ENCODE data around the gene WDFY4.

DNA sequence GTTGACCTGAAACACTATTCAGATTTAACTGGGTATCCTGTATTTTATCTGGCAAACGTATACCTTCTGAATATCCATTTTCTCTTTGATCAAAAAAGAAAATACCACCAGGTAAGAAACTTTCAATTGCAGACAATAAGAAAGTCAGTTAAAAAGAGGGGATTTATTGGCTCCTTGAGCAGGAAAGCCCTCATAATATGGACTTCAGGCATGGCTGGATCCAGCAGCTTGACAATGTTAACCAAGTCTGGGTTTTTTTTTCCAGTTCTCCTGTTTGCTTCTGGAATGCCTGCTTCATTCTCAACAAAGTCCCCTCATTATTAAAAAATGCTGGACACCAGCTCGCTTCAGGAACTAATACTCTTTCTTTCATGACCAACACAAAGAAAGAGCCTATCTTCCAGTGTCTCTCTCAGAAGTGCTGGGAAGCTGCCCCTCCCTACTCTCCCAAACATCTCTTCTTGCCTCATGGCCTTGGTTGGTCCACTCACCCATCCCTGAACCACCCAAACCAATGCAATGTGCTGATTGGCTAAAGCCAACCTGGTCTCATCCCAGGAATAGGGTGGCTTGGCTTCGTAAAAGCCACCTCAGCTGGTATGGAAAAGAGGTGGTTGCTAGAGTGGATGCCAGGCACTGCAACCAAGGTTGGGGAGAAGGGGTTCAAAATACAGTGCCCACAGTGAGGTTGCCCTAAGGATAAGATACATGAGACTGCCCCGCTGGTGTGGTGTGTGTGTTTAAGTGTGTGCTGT lies 30.6 kb upstream of the WDFY4 start:
- TF ChIP-seq, protein P1, sequence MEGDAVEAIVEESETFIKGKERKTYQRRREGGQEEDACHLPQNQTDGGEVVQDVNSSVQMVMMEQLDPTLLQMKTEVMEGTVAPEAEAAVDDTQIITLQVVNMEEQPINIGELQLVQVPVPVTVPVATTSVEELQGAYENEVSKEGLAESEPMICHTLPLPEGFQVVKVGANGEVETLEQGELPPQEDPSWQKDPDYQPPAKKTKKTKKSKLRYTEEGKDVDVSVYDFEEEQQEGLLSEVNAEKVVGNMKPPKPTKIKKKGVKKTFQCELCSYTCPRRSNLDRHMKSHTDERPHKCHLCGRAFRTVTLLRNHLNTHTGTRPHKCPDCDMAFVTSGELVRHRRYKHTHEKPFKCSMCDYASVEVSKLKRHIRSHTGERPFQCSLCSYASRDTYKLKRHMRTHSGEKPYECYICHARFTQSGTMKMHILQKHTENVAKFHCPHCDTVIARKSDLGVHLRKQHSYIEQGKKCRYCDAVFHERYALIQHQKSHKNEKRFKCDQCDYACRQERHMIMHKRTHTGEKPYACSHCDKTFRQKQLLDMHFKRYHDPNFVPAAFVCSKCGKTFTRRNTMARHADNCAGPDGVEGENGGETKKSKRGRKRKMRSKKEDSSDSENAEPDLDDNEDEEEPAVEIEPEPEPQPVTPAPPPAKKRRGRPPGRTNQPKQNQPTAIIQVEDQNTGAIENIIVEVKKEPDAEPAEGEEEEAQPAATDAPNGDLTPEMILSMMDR (optimal IDR thresholded peaks at IDR 0.05 in 1 of 3, IDR thresholded peaks at IDR 0.05 in 1 of 3, conservative IDR thresholded peaks at IDR 0.05 in 1 of 3; ENCODE audit: extremely low read depth in 1 of 3, insufficient read depth in 2 of 3, low read length in 3 of 3), result no peak
- TF ChIP-seq EZH2 (IDR thresholded peaks at IDR 0.05; ENCODE audit: low read length), result no peak

Measured in keratinocyte (primary cell).